D721Med (cell line): ENCODE data around the gene RAB2B.

Source experiments
- DNase-seq: peaks from one replicate; pipeline ENCODE4 v3.0.0; 2011; ENCODE audit warnings: low spot score; ENCODE audit not compliant: insufficient read length
- FAIRE-seq: peaks from 2 replicates; lab custom pipeline; 2011; peaks lifted over from hg19 to GRCh38; lab: Jason Lieb, UNC
- CTCF ChIP-seq: IDR thresholded peaks from 2 replicates; pipeline ENCODE4 v1.5.1; 2012; ENCODE audit warnings: mild to moderate bottlenecking, control low read depth; ENCODE audit not compliant: insufficient read depth; ENCODE audit errors: missing control alignments

The RAB2B gene

GRCh38 chr14:21428930-21429329 lies 47.8 kb downstream of the RAB2B start:
- DNase-seq = no peak
- FAIRE-seq = no peak
- no peak for TF ChIP-seq CTCF

GRCh38 chr14:21426692-21427091 lies 50.1 kb downstream of the RAB2B start:
- FAIRE-seq = no peak
- TF ChIP-seq CTCF = no peak
- DNase-seq = no peak

- no peak for TF ChIP-seq CTCF
- FAIRE-seq (no peak), DNase-seq (no peak)
Observed at GRCh38 chr14:21419528-21419927, 57.2 kb downstream of the RAB2B start.

- FAIRE-seq = no peak
- DNase-seq = no peak
- TF ChIP-seq CTCF = no peak
Observed at GRCh38 chr14:21415329-21415728, 61.4 kb downstream of the RAB2B start.

- no peak for FAIRE-seq
- no peak for TF ChIP-seq CTCF
- no peak for DNase-seq
Observed at GRCh38 chr14:21414137-21414631, 62.6 kb downstream of the RAB2B start.
